Activated CD4-positive, alpha-beta T cell treated with anti-CD3 and anti-CD28 coated beads for 4 hours (primary cell): ENCODE data around the gene CTTNBP2NL.
"Not testable (repeated sequence)": the region's sequence is repeated elsewhere in the genome, so short reads cannot be mapped to it uniquely, and the experiment has no call there.

Experiments used
- DNase-seq, 2 donors: peaks; one replicate each; pipeline ENCODE4 v3.0.0-alpha.2; 2020

CTTNBP2NL gene

GRCh38 chr1:112387807-112388206, 8.2 kb upstream of the CTTNBP2NL start:
- DNase-seq, result no peak

- no peak for DNase-seq
Observed at GRCh38 chr1:112388436-112388835, 7.6 kb upstream of the CTTNBP2NL start.

- DNase-seq, result no peak
Observed at GRCh38 chr1:112389689-112390088, 6.3 kb upstream of the CTTNBP2NL start.

- DNase-seq, result not testable (repeated sequence)
Observed at GRCh38 chr1:112390335-112390734, 5.7 kb upstream of the CTTNBP2NL start.

GRCh38 chr1:112390775-112391602, 5.0 kb upstream of the CTTNBP2NL start:
- peak; percentile 68 to 82 for DNase-seq

GRCh38 chr1:112391603-112391940, 4.4 kb upstream of the CTTNBP2NL start:
- DNase-seq, result no peak

GRCh38 chr1:112393631-112393974, 2.4 kb upstream of the CTTNBP2NL start:
- no peak for DNase-seq

GRCh38 chr1:112394743-112395062, 1.3 kb upstream of the CTTNBP2NL start:
- no peak for DNase-seq

GRCh38 chr1:112395256-112395820, 676 bp upstream of the CTTNBP2NL start:
- no peak for DNase-seq

- DNase-seq, result no peak
Observed at GRCh38 chr1:112396653-112397471, 848 bp downstream of the CTTNBP2NL start.

- no peak for DNase-seq
Observed at GRCh38 chr1:112397841-112398240, 1.8 kb downstream of the CTTNBP2NL start.

GRCh38 chr1:112399456-112399855, 3.4 kb downstream of the CTTNBP2NL start:
- DNase-seq, result no peak

- DNase-seq, result not testable (repeated sequence)
Observed at GRCh38 chr1:112400706-112401105, 4.7 kb downstream of the CTTNBP2NL start.

GRCh38 chr1:112402682-112403643, 6.9 kb downstream of the CTTNBP2NL start:
- no peak for DNase-seq

- no peak for DNase-seq
Observed at GRCh38 chr1:112406771-112407170, 10.8 kb downstream of the CTTNBP2NL start.

GRCh38 chr1:112409414-112409813, 13.4 kb downstream of the CTTNBP2NL start:
- no peak for DNase-seq

GRCh38 chr1:112410673-112411072, 14.7 kb downstream of the CTTNBP2NL start:
- no peak for DNase-seq

GRCh38 chr1:112417271-112417670, 21.3 kb downstream of the CTTNBP2NL start:
- DNase-seq, result no peak

GRCh38 chr1:112418099-112418892, 22.3 kb downstream of the CTTNBP2NL start:
- no peak for DNase-seq

- no peak for DNase-seq
Observed at GRCh38 chr1:112423207-112423606, 27.2 kb downstream of the CTTNBP2NL start.

- DNase-seq, result not testable (repeated sequence)
Observed at GRCh38 chr1:112423666-112424065, 27.7 kb downstream of the CTTNBP2NL start.

GRCh38 chr1:112429749-112430148, 33.7 kb downstream of the CTTNBP2NL start:
- no peak for DNase-seq
